ENCODE results near the gene NPTX1. TPM values are rescaled to one million over a fixed set of nuclear protein-coding genes. Genes with fewer than 3 reads are reported as not detected.
"Not testable (repeated sequence)": the region's sequence is repeated elsewhere in the genome, so short reads cannot be mapped to it uniquely, and the experiment has no call there.

NPTX1 gene
- total RNA-seq, 1 donor from 2014 or later: 23.4 TPM

GRCh38 chr17:80511222-80512180, 35.1 kb upstream of the NPTX1 start:
- Mint-ChIP-seq H3K36me3 (ENCODE audit: low read depth) (no peaks in the 10 kb centered on the region), H3K9me3 (no peaks in the 10 kb centered on the region), H3K27me3 (ENCODE audit: insufficient read depth) (peaks cover 5% of the 10 kb centered on the region), H3K27ac (no peak overlapping the region), H3K4me3 (no peak overlapping the region), H3K4me1 (ENCODE audit: low read depth) (no peaks in the 10 kb centered on the region)
- intact Hi-C loops (cut with micrococcal nuclease): no loop called here
- no peak for DNase-seq (ENCODE audit: low spot score)

GRCh38 chr17:80510772-80511171, 34.4 kb upstream of the NPTX1 start:
- H3K4me1 Mint-ChIP-seq (ENCODE audit: low read depth): no peaks in the 10 kb centered on the region
- intact Hi-C loops (cut with micrococcal nuclease): no loop called here
- H3K36me3 Mint-ChIP-seq (ENCODE audit: low read depth): no peaks in the 10 kb centered on the region
- no peaks in the 10 kb centered on the region for H3K9me3 Mint-ChIP-seq
- no peak for DNase-seq (ENCODE audit: low spot score)
- no peak overlapping the region for H3K4me3 Mint-ChIP-seq
- H3K27me3 Mint-ChIP-seq (ENCODE audit: insufficient read depth): peaks cover 5% of the 10 kb centered on the region
- H3K27ac Mint-ChIP-seq: no peak overlapping the region

- no peak overlapping the region for H3K27ac Mint-ChIP-seq
- peaks cover 7% of the 10 kb centered on the region for H3K27me3 Mint-ChIP-seq (ENCODE audit: insufficient read depth)
- intact Hi-C loops (cut with micrococcal nuclease): no loop called here
- H3K4me3 Mint-ChIP-seq: no peak overlapping the region
- no peaks in the 10 kb centered on the region for H3K9me3 Mint-ChIP-seq
- no peaks in the 10 kb centered on the region for H3K36me3 Mint-ChIP-seq (ENCODE audit: low read depth)
- H3K4me1 Mint-ChIP-seq (ENCODE audit: low read depth): no peaks in the 10 kb centered on the region
- DNase-seq (ENCODE audit: low spot score): no peak
These were observed 33.7 kb upstream of the NPTX1 start for GRCh38 chr17:80510132-80510531.

GRCh38 chr17:80509311-80509710, 32.9 kb upstream of the NPTX1 start:
- DNase-seq (ENCODE audit: low spot score): no peak
- peaks cover 9% of the 10 kb centered on the region for H3K27me3 Mint-ChIP-seq (ENCODE audit: insufficient read depth)
- H3K36me3 Mint-ChIP-seq (ENCODE audit: low read depth): no peaks in the 10 kb centered on the region

GRCh38 chr17:80507965-80508364, 31.6 kb upstream of the NPTX1 start:
- no peak for DNase-seq (ENCODE audit: low spot score)
- Mint-ChIP-seq H3K27me3 (ENCODE audit: insufficient read depth) (peaks cover 15% of the 10 kb centered on the region), H3K4me3 (no peak overlapping the region), H3K36me3 (ENCODE audit: low read depth) (no peaks in the 10 kb centered on the region), H3K4me1 (ENCODE audit: low read depth) (no peaks in the 10 kb centered on the region), H3K27ac (no peak overlapping the region), H3K9me3 (no peaks in the 10 kb centered on the region)
- intact Hi-C loops (cut with micrococcal nuclease): no loop called here

More at GRCh38 chr17:80509311-80509710, 32.9 kb upstream of the NPTX1 start:
- Mint-ChIP-seq H3K27ac (no peak overlapping the region), H3K9me3 (no peaks in the 10 kb centered on the region), H3K4me1 (ENCODE audit: low read depth) (no peaks in the 10 kb centered on the region), H3K4me3 (no peak overlapping the region)
- intact Hi-C loops (cut with micrococcal nuclease): no loop called here

GRCh38 chr17:80507177-80507576, 30.8 kb upstream of the NPTX1 start:
- intact Hi-C loops (cut with micrococcal nuclease); H3K36me3 Mint-ChIP-seq (ENCODE audit: low read depth); H3K9me3 Mint-ChIP-seq; H3K4me3 Mint-ChIP-seq; H3K27ac Mint-ChIP-seq; H3K4me1 Mint-ChIP-seq (ENCODE audit: low read depth); DNase-seq (ENCODE audit: low spot score): not testable (repeated sequence)
- peaks cover 16% of the 10 kb centered on the region for H3K27me3 Mint-ChIP-seq (ENCODE audit: insufficient read depth)

- intact Hi-C loops (cut with micrococcal nuclease): no loop called here
- Mint-ChIP-seq H3K9me3 (no peaks in the 10 kb centered on the region), H3K4me3 (no peak overlapping the region), H3K4me1 (ENCODE audit: low read depth) (no peaks in the 10 kb centered on the region), H3K36me3 (ENCODE audit: low read depth) (no peaks in the 10 kb centered on the region), H3K27ac (no peak overlapping the region), H3K27me3 (ENCODE audit: insufficient read depth) (peaks cover 16% of the 10 kb centered on the region)
- no peak for DNase-seq (ENCODE audit: low spot score)
These were observed 28.4 kb upstream of the NPTX1 start for GRCh38 chr17:80504686-80505413.

- H3K9me3 Mint-ChIP-seq: no peaks in the 10 kb centered on the region
- H3K36me3 Mint-ChIP-seq (ENCODE audit: low read depth): no peaks in the 10 kb centered on the region
- no peak overlapping the region for H3K27ac Mint-ChIP-seq
- H3K27me3 Mint-ChIP-seq (ENCODE audit: insufficient read depth): peaks cover 19% of the 10 kb centered on the region
- no peak overlapping the region for H3K4me3 Mint-ChIP-seq
- no peak for DNase-seq (ENCODE audit: low spot score)
- H3K4me1 Mint-ChIP-seq (ENCODE audit: low read depth): no peaks in the 10 kb centered on the region
- intact Hi-C loops (cut with micrococcal nuclease): no loop called here
These were observed 27.5 kb upstream of the NPTX1 start for GRCh38 chr17:80503921-80504320.

GRCh38 chr17:80503031-80503430, 26.6 kb upstream of the NPTX1 start:
- peaks cover 19% of the 10 kb centered on the region for H3K27me3 Mint-ChIP-seq (ENCODE audit: insufficient read depth)
- no peaks in the 10 kb centered on the region for H3K36me3 Mint-ChIP-seq (ENCODE audit: low read depth)
- no peaks in the 10 kb centered on the region for H3K9me3 Mint-ChIP-seq
- H3K27ac Mint-ChIP-seq: no peak overlapping the region
- no peak for DNase-seq (ENCODE audit: low spot score)
- H3K4me1 Mint-ChIP-seq (ENCODE audit: low read depth): no peaks in the 10 kb centered on the region
- intact Hi-C loops (cut with micrococcal nuclease): no loop called here
- H3K4me3 Mint-ChIP-seq: no peak overlapping the region

- Mint-ChIP-seq H3K9me3 (no peaks in the 10 kb centered on the region), H3K4me1 (ENCODE audit: low read depth) (peaks cover 5% of the 10 kb centered on the region), H3K4me3 (no peak overlapping the region), H3K27ac (no peak overlapping the region), H3K36me3 (ENCODE audit: low read depth) (no peaks in the 10 kb centered on the region), H3K27me3 (ENCODE audit: insufficient read depth) (peaks cover 22% of the 10 kb centered on the region)
- DNase-seq (ENCODE audit: low spot score): no peak
- intact Hi-C loops (cut with micrococcal nuclease): no loop called here
These were observed 26.1 kb upstream of the NPTX1 start for GRCh38 chr17:80502578-80502877.

GRCh38 chr17:80501741-80502577, 25.6 kb upstream of the NPTX1 start:
- no peak for DNase-seq (ENCODE audit: low spot score)
- peaks cover 10% of the 10 kb centered on the region for H3K4me1 Mint-ChIP-seq (ENCODE audit: low read depth)
- H3K27me3 Mint-ChIP-seq (ENCODE audit: insufficient read depth): peaks cover 24% of the 10 kb centered on the region
- H3K27ac Mint-ChIP-seq: no peak overlapping the region
- intact Hi-C loops (cut with micrococcal nuclease): no loop called here
- H3K9me3 Mint-ChIP-seq: no peaks in the 10 kb centered on the region
- H3K4me3 Mint-ChIP-seq: no peak overlapping the region
- no peaks in the 10 kb centered on the region for H3K36me3 Mint-ChIP-seq (ENCODE audit: low read depth)

- Mint-ChIP-seq H3K27me3 (ENCODE audit: insufficient read depth) (peaks cover 34% of the 10 kb centered on the region), H3K9me3 (no peaks in the 10 kb centered on the region), H3K36me3 (ENCODE audit: low read depth) (no peaks in the 10 kb centered on the region), H3K4me1 (ENCODE audit: low read depth) (peaks cover 11% of the 10 kb centered on the region), H3K27ac (no peak overlapping the region), H3K4me3 (no peak overlapping the region)
- intact Hi-C loops (cut with micrococcal nuclease): no loop called here
- DNase-seq (ENCODE audit: low spot score): no peak
These were observed 23.7 kb upstream of the NPTX1 start for GRCh38 chr17:80499961-80500665.

Data from activated T-helper 1 cell treated with anti-CD3 and anti-CD28 coated beads, Interleukin-12 subunit alpha, Interleukin-12 subunit beta, Interleukin-2, Interleukin-4 antibody, amounts not matched to agents 30 ng/mL and 10 ng/mL and 1 ng/mL, durations not matched to agents 14 hours and 24 hours and 36 hours (primary cell).